GOT3 (cell line): ENCODE results near the gene FAM222A.
A peak's percentile ranks its signal among the peaks of the same experiment; 100 is the strongest.

Experiments
- DNase-seq: peaks from one replicate; lab custom pipeline; 2025; ENCODE audit warnings: mixed read lengths; lab: John Stamatoyannopoulos, UW

The FAM222A gene

GRCh38 chr12:109713187-109714070 is at the start of gene FAM222A:
Gene FAM222A (plus strand): TSS chr12:109713825. CDS start chr12:109744147, 30,322 bp downstream.
- peak; percentile 77 for DNase-seq

GRCh38 chr12:109664402-109664801 is 49.2 kb upstream of the FAM222A start:
- DNase-seq: no peak

- DNase-seq: no peak
Measured at GRCh38 chr12:109666068-109666467, 47.6 kb upstream of the FAM222A start.

GRCh38 chr12:109670731-109671130 is 42.9 kb upstream of the FAM222A start:
- no peak for DNase-seq

- DNase-seq: no peak
Measured at GRCh38 chr12:109671502-109671901, 42.1 kb upstream of the FAM222A start.

GRCh38 chr12:109673379-109673778 is 40.2 kb upstream of the FAM222A start:
- DNase-seq: no peak

- no peak for DNase-seq
Measured at GRCh38 chr12:109673884-109674283, 39.7 kb upstream of the FAM222A start.

GRCh38 chr12:109675411-109675810 is 38.2 kb upstream of the FAM222A start:
- DNase-seq: no peak

- no peak for DNase-seq
Measured at GRCh38 chr12:109677279-109677691, 36.3 kb upstream of the FAM222A start.

GRCh38 chr12:109678719-109679118 is 34.9 kb upstream of the FAM222A start:
- no peak for DNase-seq

- DNase-seq: no peak
Measured at GRCh38 chr12:109679501-109680263, 33.9 kb upstream of the FAM222A start.

GRCh38 chr12:109680264-109681005 is 33.2 kb upstream of the FAM222A start:
- no peak for DNase-seq

- no peak for DNase-seq
Measured at GRCh38 chr12:109681986-109682707, 31.5 kb upstream of the FAM222A start.

- DNase-seq: no peak
Measured at GRCh38 chr12:109682708-109683060, 30.9 kb upstream of the FAM222A start.

- DNase-seq: no peak
Measured at GRCh38 chr12:109683316-109683715, 30.3 kb upstream of the FAM222A start.

- no peak for DNase-seq
Measured at GRCh38 chr12:109685574-109686447, 27.8 kb upstream of the FAM222A start.

- DNase-seq: no peak
Measured at GRCh38 chr12:109686523-109686922, 27.1 kb upstream of the FAM222A start.

GRCh38 chr12:109687250-109687649 is 26.4 kb upstream of the FAM222A start:
- DNase-seq: no peak

- DNase-seq: no peak
Measured at GRCh38 chr12:109689426-109689825, 24.2 kb upstream of the FAM222A start.

GRCh38 chr12:109693160-109693559 is 20.5 kb upstream of the FAM222A start:
- DNase-seq: no peak
